Upper lobe of left lung (tissue), 6 donors: ENCODE measurements around the gene LRRC56. TPM values are rescaled to one million over a fixed set of nuclear protein-coding genes. Genes with fewer than 3 reads are reported as not detected.

Experiments
- ATAC-seq, 2 donors: fragments of 200-7000 bp; cut with Tn5 transposase; one replicate each; pipeline ENCODE4 v1.9.1; 2022; ENCODE audit warnings: mild to moderate bottlenecking in 2 of 2, moderate library complexity in 2 of 2; ENCODE audit not compliant: low FRiP score in 2 of 2
- DNase-seq, 2 donors: peaks; one replicate each; pipeline ENCODE4 v3.0.0-alpha.2; 2019 to 2020
- H3K27ac ChIP-seq, 4 donors: fragments of 200-600 bp; sonication (generic); one replicate each; pipeline ENCODE4 v1.5.1; 2016 to 2019
- H3K27me3 ChIP-seq, 4 donors: fragments of 200-600 bp; sonication (generic); one replicate each; pipeline ENCODE4 v1.5.1; 2017 to 2019
- H3K36me3 ChIP-seq, 4 donors: fragments of 200-600 bp; sonication (generic); one replicate each; pipeline ENCODE4 v1.5.1; 2016 to 2019
- H3K4me1 ChIP-seq, 4 donors: fragments of 200-600 bp; sonication (generic); one replicate each; pipeline ENCODE4 v1.5.1; 2018 to 2019
- H3K4me3 ChIP-seq, 4 donors: fragments of 200-600 bp; sonication (generic); one replicate each; pipeline ENCODE4 v1.5.1; 2017 to 2019; ENCODE audit warnings: mild to moderate bottlenecking in 2 of 4, moderate library complexity in 1 of 4
- H3K9me3 ChIP-seq, 4 donors: fragments of 200-600 bp; sonication (generic); one replicate each; pipeline ENCODE4 v1.5.1; 2018 to 2019
- CTCF ChIP-seq, 6 experiments: fragments of 450-650 bp in 4 of 6; fragments of 200-600 bp in 2 of 6; sonication (generic) in 2 of 6; IDR thresholded peaks; one replicate each; pipeline ENCODE4 v1.5.1; 2016 to 2019; ENCODE audit warnings: antibody characterized with exemption in 6 of 6
- EP300 ChIP-seq, 4 donors: sonication (generic); formaldehyde crosslinking; IDR thresholded peaks; one replicate each; pipeline ENCODE4 v1.5.1; 2017; ENCODE audit warnings: antibody characterized with exemption in 4 of 4, control low read depth in 2 of 4
- POLR2A ChIP-seq, 4 donors: fragments of 450-650 bp; IDR thresholded peaks; one replicate each; pipeline ENCODE4 v1.5.1; 2016 to 2017; ENCODE audit warnings: antibody characterized with exemption in 4 of 4, mild to moderate bottlenecking in 2 of 4
- POLR2AphosphoS5 ChIP-seq, 2 donors: sonication (generic); formaldehyde crosslinking; IDR thresholded peaks; one replicate each; pipeline ENCODE4 v1.5.1; 2017; ENCODE audit warnings: antibody characterized with exemption in 2 of 2
- WGBS, 2 donors: methylation state at CpG; one replicate each; pipeline ENCODE4 v1.1.5; 2017 to 2018; 5-methylcytosine and 5-hydroxymethylcytosine counted together
- total RNA-seq, 6 donors: library from RNA; depleted of rRNA in 4 of 6; stranded (reverse); fragments of >200 nt in 4 of 6; gene quantifications; one replicate each; pipeline versions ENCODE4 v1.1.0 to v1.2.1, GENCODE V29; 2016 to 2021
- donor health status: DM: no; HTN: no; CAD: no; lungs with moderate emphysema.
- donor health status: DM: no; HTN: yes; CAD: no; lungs with severe emphysema.

LRRC56 gene
- total RNA-seq, 6 donors from 2014 or later: 3.5 to 11.5 (median 5.8) TPM

DNA sequence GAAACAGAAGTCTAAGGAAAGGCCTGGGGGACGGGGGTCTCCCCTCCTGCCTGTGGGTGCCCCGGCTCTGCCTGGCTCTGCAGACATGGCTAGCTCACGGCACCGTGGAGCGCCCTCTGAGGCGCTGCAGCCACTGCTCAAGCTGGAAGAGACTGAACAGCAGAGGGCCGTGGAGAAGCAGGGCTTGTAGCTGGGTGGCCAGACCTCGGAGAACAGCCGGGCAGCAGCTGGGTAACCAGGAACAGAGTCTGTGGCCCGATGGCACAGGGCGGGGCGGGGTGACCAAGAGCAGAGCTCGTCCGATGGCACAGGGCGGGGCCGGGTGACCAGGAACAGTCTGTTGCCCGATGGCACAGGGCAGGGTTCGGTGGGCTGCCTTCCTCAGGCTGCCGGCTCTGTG, 48.3 kb upstream of the LRRC56 start:
- TF ChIP-seq POLR2AphosphoS5 (IDR thresholded peaks at IDR 0.05) (no peak), POLR2A (IDR thresholded peaks at IDR 0.05) (no peak), EP300 (IDR thresholded peaks at IDR 0.05) (no peak), CTCF (IDR thresholded peaks at IDR 0.05) (no peak)
- Histone ChIP-seq H3K36me3 (peaks cover 0 to 42% (median 22%) of the 10 kb centered on the region in 4 donors), H3K4me1 (no peaks in the 10 kb centered on the region), H3K9me3 (no peaks in the 10 kb centered on the region), H3K27ac (no peak overlapping the region), H3K4me3 (no peak overlapping the region), H3K27me3 (no peaks in the 10 kb centered on the region)
- DNase-seq (peak in 1 of 2 donors; percentile 73), ATAC-seq (no peak)
- WGBS, 2 donors: 93% methylated on average over 8 to 19 of the region's 19 CpGs

DNA sequence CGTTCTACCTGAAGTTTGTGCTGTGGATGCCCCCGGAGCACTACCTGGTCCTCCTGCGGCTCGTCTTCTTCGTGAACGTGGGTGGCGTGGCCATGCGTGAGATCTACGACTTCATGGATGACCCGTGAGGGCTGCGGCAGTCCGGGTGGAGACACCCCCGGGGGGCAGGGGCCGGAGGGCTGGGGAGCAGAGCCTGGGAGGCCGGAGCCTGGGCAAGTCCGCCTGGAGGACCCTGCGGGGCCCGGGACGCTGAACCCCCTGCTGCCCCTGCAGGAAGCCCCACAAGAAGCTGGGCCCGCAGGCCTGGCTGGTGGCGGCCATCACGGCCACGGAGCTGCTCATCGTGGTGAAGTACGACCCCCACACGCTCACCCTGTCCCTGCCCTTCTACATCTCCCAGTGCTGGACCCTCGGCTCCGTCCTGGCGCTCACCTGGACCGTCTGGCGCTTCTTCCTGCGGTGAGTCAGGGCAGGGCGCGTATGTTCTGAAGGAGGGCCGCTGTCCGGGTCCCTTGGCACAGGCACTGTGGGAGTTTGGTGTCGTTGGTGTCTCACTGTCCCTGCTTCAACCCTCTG, 47.6 kb upstream of the LRRC56 start:
- TF ChIP-seq POLR2AphosphoS5 (IDR thresholded peaks at IDR 0.05) (no peak), EP300 (IDR thresholded peaks at IDR 0.05) (no peak), CTCF (IDR thresholded peaks at IDR 0.05) (no peak), POLR2A (IDR thresholded peaks at IDR 0.05) (no peak)
- Histone ChIP-seq H3K9me3 (no peaks in the 10 kb centered on the region), H3K36me3 (peaks cover 7 to 49% (median 29%) of the 10 kb centered on the region in 4 donors), H3K27ac (no peak overlapping the region), H3K4me3 (no peak overlapping the region), H3K4me1 (no peaks in the 10 kb centered on the region), H3K27me3 (no peaks in the 10 kb centered on the region)
- DNase-seq (peak in 1 of 2 donors; percentile 85), ATAC-seq (no peak)
- 95 to 96% methylated on average over 33 of the region's 37 CpGs for WGBS, 2 donors

- Histone ChIP-seq H3K9me3 (no peaks in the 10 kb centered on the region), H3K27me3 (no peaks in the 10 kb centered on the region), H3K4me3 (no peak overlapping the region), H3K27ac (no peak overlapping the region), H3K4me1 (no peaks in the 10 kb centered on the region), H3K36me3 (peaks cover 9 to 56% (median 34%) of the 10 kb centered on the region in 4 donors)
- peak in 1 of 2 donors; percentile 15 for ATAC-seq
- DNase-seq: peak in 1 of 2 donors; percentile 78
- WGBS, 2 donors: 92 to 95% methylated on average over 15 to 32 of the region's 38 CpGs
- no peak for TF ChIP-seq POLR2A (IDR thresholded peaks at IDR 0.05)
- no peak for TF ChIP-seq EP300 (IDR thresholded peaks at IDR 0.05)
- no peak for TF ChIP-seq POLR2AphosphoS5 (IDR thresholded peaks at IDR 0.05)
- TF ChIP-seq CTCF (IDR thresholded peaks at IDR 0.05): no peak
Measured at GRCh38 chr11:490186-490929, 47.0 kb upstream of the LRRC56 start.

DNA sequence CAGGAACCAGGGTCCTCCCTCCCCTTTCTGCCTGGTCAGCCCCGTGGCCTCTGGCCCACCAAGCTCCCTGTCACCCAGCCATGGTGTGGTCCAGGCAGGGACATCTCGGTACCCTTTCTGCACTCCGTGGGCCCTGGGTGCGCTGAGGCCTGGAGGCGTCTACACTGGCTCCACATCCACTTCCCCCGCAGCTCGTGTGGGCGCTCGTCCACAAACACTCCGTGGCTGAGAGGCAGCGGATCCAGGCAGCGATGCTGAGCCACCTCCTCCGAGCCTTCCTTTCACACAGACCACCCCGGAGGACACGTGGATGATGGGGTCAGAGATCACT, 46.4 kb upstream of the LRRC56 start:
- H3K9me3 ChIP-seq: no peaks in the 10 kb centered on the region
- H3K27ac ChIP-seq: no peak overlapping the region
- no peak overlapping the region for H3K4me3 ChIP-seq
- H3K36me3 ChIP-seq: peaks cover 9 to 61% (median 38%) of the 10 kb centered on the region in 4 donors
- H3K4me1 ChIP-seq: no peaks in the 10 kb centered on the region
- 93% methylated on average over 3 to 15 of the region's 15 CpGs for WGBS, 2 donors
- TF ChIP-seq POLR2A (IDR thresholded peaks at IDR 0.05) (no peak), CTCF (IDR thresholded peaks at IDR 0.05) (no peak), POLR2AphosphoS5 (IDR thresholded peaks at IDR 0.05) (no peak), EP300 (IDR thresholded peaks at IDR 0.05) (no peak)
- no peak for ATAC-seq
- DNase-seq: no peak
- H3K27me3 ChIP-seq: no peaks in the 10 kb centered on the region
